NK-92 (cell line): Measurements from ENCODE around the gene ELOVL2.

Experiments used
- DNase-seq: peaks from one replicate; lab custom pipeline; 2025; ENCODE audit not compliant: unreplicated experiment; lab: John Stamatoyannopoulos, UW

ELOVL2 gene

DNA sequence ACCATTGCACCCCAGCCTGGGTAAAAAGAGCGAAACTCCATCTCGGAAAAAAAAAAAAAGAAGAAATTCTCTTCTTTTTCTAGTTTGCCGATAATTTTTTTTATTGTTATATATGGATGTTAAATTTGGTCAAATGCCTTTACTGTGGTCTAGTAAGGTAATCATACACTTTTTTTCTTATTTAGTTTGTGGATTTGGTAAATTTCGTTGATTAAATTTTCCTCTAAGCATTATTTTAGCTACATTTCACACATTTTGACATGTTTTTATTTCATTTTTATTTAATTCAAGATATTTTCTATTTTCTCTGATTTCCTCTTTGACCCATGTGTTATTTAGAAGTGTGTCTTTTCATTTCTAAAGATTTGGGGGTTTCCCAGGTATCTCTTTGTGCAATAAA, 18.0 kb upstream of the ELOVL2 start:
- DNase-seq, result no peak

DNA sequence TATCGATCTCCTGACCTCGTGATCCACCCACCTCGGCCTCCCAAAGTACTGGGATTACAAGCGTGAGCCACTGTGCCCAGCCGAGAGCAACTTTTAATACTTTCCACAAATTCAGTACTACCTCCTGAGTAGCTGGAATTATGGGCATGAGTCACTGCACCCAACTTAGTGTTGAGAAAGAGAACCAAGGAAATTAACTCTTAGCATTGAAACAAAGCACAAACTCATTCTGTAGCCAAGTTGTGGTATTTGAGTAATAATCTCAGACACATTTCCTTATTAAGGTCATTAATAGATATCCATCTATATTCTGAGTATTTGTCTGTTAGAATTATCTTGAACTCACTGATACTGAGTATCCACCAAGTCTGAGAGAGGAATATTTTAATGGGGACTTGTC, 14.3 kb upstream of the ELOVL2 start:
- DNase-seq, result no peak

DNA sequence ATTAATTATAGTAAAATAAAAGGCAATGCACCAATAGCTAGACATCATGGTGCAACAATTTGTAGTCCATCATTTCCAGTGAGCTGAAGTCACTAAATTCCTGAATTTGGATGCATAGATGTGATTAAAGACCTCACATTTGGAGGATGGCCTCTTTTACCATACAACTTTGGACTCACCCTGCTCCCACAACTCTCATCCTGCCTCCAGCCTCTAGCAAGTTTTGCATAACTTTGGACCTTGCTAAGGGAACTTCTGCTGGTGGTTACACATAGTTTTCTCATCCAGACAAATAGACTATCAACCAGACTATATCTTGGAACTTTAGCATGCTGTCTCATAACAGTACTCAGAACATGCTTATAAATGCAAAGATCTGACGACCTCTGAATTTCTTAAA, 12.8 kb upstream of the ELOVL2 start:
- DNase-seq, result no peak

DNA sequence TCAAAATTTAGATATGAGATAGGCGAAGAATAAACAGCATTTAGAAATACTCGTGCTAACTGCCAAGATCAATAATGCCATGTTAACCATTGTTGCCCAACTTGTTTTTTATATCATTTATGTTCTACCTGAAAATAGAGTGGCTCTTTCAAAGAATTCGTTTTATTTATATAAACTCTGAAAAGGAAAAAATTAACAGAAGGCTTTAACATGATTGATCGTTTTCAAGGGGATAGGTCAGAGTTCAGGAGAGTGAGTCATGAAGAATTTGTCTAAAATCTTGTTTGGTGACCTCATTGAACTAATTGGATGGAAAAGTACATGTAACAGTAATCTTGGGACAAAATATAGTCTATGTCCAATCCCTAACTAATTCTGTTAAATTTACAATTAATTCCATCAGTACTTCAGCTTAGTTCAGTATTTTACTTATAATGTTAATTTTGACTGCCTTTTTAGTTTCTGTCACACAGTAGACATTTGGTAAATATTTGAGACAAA, 11.1 kb upstream of the ELOVL2 start:
- no peak for DNase-seq

DNA sequence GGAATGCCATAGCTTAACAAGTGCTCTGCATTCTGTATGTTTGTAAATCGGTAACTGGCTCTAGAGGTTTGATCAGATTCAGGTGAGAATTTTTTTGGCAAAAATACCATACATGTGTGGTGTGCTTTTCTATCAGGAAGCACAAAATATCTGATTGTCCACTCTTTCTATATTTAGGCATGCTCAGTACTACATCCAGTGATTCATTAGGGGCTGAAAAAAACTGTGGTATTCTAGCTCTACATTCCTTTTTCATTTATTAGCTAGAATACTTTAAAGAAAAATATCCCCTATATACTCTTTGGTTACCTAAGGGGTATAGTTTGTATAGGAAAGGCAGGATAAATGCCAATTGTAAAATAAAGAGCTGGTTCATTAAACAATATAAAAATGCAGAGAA, 10.6 kb upstream of the ELOVL2 start:
- DNase-seq, result no peak

DNA sequence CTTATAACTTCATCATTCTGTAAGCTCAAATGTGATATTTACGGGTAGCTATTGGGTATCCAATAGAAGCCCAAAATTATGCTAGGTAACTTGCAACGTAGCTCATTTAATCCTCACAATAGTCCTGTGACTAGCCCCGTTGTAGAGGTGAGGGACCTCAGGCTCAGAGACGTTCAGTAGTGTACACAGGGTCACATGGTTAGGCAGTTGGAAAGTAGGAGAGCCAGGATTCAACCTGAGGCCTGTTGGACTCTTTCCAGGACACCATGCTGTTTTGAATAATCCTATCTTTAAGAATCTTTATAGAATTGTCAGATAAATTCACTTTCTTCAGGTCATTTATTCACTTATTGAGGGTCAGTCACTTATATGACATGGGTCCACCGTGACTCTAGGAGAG, 9.2 kb upstream of the ELOVL2 start:
- no peak for DNase-seq

DNA sequence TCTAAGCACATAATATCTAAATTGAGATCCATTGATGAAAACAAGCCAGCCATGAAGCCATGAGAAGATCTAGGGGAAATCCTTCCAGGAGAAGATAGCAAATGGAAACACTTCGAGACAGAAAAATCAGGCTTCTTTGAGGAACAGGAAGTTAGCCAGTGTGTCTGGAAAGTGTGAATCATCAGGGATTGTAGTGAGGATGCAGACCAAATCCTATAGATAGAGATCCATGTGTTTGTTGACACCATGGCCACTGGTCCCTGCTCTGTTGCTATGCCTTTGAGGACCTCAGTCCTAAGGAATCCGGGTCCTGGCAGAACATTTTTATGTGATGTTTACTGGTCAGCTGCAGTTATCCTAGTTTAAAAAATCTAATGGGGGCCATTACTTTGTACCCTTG, 6.6 kb upstream of the ELOVL2 start:
- no peak for DNase-seq

DNA sequence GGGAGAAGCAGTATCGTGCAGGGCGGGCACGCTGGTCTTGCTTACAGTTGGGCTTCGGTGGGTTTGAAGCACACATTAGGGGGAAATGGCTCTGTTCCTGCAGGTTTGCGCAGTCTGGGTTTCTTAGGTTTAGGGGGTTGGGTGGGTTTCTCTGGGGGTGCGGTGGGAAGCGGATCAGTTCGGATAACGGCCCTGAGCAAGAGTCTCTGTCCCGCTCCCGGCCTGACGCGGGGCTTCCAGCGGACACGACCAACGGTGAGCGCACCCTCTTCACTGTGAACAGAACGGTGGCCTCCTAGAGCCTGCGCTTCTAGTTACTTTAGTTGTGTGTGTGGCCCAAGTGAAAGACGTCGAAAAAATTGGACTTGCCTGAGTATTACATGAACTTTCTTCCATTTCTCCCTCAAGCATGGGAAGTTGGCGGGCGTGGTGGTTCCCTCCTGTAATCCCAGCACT, 635 bp upstream of the ELOVL2 start:
- no peak for DNase-seq

DNA sequence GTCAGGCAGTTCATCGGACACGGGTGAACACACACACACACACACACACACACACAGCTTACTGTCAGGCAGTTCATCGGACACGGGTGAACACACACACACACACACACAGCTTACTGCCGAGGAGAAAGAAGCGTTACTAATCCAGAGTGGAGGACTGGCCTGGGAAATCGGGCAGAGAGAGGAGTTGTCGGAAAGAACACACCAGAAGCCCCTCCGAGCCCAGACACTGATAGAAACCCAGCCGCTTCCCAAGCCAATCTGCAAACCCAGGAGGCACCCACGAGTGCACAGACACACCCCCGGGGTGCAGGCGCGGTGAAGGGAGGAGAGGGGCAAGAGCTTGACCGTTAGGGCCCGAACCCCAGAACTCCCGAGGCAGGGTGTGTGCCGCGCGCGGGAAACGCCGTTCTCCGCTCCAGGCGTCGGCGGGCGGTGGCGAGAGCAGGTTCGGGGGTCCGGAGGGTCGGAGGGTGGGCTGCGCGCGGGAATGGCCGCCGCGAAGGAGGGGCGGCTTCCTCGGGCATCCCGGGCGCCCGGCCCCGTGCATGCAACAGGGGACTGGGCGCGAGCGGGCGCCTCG, 636 bp downstream of the ELOVL2 start:
- no peak for DNase-seq

DNA sequence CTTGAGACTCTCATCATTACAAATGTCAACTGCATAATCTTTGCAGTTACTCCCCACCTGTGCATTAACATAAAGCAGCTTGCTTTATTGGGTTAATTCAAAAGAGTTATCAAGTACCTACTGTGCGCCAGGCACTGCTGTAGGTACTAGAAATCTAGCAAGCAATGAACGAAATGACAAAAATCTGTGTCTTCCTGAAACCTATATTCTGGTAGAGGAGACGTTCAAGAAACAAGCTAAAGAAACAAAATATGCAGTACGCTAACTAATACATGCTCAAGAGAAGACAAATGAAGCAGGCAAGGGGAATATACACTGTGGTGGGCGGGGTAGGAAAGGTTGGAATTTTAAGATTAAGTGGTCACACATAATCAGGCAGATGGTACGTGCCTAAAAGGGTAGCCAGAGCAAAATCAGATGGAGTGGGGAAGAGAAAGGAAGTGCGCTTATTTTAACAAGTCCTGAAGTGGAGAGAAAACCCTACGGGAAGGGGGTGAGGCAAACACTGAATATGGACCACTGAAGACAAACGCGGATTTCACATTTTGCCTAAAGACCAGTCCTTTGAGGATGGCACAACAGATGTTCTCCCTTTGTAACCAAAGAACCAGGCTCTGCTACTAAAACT, 1.2 kb downstream of the ELOVL2 start:
- no peak for DNase-seq

DNA sequence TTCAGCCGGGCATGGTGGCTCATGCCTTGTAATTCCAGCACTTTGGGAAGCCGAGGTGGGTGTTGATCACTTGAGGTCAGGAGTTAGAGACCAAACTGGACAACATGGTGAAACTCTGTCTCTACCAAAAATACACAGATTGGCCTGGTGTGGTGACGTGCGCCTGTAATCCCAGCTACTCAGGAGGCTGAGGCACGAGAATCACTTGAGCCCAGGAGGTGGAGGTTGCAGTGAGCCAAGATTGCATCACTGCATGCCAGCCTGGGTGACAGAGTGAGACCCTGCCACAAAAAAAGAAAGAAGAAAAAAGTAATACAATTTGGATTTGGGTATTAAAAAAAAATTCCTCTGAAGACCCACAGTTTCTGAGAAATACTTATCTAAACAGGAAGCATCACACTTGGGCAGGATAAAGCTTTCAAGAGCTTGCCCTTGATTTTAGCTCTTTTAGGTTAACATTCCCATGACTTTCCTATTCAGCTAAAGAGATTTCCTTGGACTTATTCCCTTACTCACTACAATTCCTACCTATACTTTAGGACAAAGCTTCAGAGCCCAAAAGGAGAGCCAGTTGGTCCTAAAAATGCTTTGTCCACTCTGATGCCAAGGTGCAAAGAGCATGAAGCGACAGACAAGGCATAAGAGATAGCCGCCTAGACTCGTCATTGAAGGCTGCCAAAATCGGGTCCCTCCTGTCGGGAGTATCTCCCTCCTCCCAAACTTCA, 1.9 kb downstream of the ELOVL2 start:
- no peak for DNase-seq

DNA sequence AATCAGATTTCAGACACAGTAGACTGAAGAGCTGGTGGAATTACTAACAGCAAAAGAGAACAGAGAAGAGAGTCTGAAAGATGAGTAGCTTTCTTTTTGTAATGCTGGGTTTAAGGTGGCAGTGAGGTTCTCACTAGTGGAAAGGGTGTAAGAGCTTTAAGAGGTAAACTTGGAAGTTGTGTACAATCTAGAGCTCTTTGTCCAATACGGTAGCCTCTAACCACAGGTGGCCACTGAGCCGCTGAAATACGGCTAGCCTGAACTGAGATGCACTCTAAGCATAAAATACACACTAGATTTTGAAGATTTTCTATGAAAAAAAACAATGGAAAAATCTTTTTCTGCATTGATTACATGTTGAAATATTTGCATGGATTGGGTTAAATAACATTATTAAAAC, 4.0 kb downstream of the ELOVL2 start:
- DNase-seq, result no peak

DNA sequence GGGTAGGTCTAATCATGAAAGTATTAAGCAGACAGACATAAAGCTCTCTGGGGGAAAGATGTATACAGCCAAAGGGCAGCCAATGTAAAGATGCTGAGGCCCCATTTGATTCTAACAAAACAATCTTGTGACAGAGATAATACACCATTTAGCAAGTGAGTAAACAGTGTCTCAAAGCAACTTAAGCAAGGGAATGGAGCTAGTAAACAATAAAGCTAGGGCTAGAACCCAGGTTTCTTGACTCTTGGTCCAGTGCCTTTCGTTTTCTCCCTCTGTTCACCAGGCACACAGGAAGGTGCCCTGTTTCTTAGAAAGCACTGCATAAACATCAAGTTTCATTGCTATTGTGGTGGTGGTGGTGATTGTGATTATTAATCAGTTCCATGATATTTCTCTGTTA, 5.1 kb downstream of the ELOVL2 start:
- no peak for DNase-seq

DNA sequence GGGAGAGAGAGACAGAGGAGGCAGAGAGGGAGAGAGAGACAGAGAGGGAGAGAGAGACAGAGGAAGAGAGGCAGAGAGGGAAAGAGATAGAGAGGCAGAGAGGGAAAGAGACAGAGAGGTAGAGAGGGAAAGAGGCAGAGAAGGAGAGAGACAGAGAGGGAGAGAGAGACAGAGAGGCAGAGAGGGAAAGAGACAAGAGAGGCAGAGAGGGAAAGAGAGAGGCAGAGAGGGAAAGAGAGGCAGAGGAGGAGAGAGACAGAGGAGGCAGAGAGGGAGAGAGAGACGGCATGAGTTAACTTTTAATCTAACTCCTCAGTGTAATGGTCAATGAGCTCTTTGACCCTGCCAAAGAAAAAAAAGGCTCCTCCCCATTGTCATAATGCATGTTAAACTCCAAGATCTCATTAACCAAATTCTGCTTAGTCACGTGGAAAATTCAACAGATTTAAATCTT, 7.1 kb downstream of the ELOVL2 start:
- DNase-seq, result no peak

DNA sequence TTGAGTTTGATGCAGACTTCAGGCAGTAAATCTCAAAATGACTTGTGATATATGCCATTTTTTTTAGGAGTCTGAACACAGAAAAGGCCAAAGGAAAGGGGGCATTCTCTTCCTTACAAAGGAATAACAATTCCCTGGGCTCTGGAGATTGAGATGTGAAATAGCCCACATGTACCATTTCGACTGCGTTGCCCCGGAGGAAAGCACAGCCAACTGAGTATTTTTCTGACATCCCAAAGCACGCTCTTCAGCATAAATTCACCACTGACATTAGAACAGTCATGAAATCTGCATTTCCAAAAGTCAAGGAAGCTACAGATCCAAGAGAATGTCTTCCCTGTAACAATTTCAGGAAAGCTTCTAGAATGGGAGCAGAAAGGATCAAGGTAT, 7.8 kb downstream of the ELOVL2 start:
- no peak for DNase-seq

DNA sequence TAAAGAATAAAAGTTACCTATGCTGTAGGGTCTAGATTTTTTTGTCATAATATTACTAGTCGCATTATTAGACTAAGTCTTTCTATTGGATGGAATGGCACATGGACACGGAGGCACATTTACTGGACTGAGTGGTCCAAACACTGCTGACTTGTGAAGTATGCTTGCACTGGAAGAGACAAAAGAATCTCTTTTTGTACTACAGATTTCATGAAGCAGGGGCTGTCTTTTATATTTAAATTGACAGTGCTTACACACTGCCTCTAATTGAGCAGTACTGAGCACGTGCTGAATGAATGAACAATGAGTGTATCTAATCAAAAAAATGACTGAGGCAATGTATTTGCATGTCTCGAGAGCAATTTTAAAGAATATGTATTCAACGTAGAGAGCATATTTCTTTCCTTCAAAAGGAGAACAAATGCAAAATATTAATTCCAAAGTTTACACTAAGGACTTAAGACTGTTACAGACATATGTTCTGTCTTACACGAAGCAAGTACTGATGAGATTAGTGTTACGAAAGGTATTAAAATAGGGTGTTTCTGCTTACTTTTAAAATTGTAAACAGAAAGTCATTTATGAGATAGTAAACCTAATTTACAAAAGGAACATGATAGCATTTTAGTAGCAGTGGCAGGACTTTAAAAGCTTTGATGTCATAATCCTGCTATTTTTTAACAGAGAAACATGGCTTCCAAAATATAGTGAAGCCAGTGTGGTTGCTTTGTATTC, 8.3 kb downstream of the ELOVL2 start:
- no peak for DNase-seq

DNA sequence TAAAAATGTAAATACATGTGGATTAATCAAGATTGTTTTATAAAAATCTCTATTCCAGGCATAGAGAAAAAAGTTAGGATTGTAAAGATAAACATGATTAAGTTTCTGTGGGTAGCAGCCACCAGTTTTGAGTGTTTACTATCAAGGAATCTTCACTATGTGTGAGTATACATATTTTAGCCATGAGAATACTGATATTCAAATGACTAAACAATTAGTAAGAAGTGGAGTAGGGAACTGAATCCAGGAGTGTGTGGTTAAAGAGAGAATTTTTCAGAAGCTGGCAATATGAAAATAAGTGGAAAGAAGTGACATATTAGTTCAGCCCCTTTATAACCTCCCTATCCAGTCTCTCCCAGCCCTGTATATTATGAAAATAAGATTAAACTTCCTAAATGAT, 10.3 kb downstream of the ELOVL2 start:
- DNase-seq, result no peak

DNA sequence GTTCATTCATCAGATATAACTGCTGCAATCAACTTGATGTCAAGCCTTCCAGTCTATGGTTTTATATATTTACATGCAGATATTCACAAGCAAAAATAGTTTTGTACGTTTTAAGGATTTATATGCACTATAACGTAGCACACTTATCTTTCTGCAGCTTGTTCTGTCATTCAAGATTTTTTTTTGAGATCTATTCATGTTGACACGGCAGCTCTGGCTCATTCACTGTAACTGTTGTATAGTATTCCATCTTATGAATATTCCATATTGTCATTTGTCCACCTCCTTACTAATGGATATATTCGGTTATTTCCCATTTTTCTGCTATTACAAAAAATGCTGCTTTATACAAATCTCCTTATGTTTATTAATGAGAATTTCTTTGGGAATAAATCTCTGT, 13.2 kb downstream of the ELOVL2 start:
- DNase-seq, result no peak

DNA sequence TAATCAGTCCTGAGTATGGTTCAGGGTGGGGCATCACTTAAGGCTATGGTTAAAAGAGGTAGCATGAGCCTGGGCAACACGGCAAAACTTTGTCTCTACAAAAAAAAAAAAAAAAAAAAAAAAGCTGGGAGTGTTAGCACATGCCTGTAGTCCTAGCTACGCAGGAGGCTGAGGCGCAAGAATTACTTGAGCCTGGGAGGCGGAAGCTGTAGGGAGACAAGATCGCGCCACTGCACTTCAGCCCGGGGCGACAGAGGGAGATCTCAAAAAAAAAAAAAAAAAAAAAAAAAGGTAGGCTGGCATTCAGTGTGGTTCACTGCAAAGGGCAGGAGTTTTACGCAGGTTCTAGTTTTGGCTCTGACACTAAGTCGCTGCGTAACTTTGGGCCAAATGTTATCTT, 15.1 kb downstream of the ELOVL2 start:
- no peak for DNase-seq

DNA sequence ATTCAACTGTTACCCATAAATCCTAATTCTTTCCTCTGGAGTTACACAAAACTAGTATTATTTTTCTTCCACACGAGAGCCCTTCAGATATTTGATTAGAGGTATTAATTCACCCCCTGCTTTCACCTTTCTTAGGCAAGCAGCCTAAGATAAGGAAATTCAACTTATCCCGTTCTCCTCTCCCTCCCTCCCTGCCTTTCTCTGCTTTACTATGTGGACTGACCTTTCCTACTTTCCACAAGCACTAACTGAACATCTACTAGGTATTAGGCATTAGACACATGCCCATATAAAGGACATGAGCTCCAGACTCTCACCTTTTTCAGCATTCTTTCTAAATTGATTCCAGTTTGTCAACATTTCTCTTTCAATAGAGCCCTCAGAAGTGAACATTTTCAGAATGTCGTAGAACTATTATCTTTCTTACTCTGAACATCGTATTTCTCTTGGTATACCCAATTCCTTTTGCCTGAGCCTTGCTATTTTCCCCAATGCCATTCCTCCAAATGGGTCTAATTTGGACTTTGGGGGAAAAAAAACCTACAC, 16.5 kb downstream of the ELOVL2 start:
- no peak for DNase-seq

DNA sequence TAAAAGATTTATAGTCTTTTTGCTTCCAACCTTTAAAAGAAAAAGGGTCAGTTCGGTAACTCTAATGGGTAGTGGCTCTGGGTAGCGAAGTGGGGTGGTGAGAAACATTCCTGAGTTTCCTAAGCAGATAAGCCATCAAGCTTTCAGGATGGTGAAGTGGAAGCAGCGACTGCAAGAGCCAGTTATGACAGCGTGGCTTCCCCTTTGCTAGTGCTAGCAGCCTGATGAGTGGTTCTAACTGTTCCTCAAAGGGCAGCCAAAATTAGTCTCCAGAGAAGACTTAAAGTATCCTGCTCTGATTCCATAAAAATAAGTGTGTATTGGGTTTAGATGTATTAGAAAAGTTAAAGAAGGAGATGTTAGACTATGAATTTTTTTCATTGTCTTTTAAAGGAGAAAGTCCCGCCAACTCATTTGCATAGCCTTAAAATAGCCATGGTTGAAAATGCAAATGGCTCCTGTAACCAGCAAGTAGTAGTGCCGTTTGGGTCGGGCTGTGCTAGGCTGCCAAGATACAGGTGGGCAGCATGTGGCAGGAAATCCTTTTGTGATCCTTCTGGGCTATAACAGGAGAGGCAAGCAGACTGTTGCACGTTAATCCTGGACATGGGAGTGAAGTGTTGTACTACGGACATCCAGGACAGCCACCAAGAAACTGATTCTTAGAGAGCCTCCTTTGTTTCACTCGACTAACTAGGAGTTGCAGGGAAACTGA, 18.0 kb downstream of the ELOVL2 start:
- no peak for DNase-seq
